BLaER1 treated with 17β-estradiol and CSF1 and Interleukin-3, amounts not matched to agents 10 nM and 100 nM (cell line): ENCODE measurements around the gene HSD11B2.

Experiments
- H3K27ac ChIP-seq, 11 experiments: shearing (Covaris generic); formaldehyde crosslinking; 2 replicates each; pipeline ENCODE4 v1.8.1; 2022
- H3K27me3 ChIP-seq, 11 experiments: shearing (Covaris generic); formaldehyde crosslinking; 2 replicates each; pipeline ENCODE4 v1.8.1; 2022
- H3K36me3 ChIP-seq, 11 experiments: shearing (Covaris generic); formaldehyde crosslinking; 2 replicates each; pipeline ENCODE4 v1.8.1; 2022
- H3K4me1 ChIP-seq, 10 experiments: shearing (Covaris generic); formaldehyde crosslinking; 2 replicates each; pipeline ENCODE4 v1.8.1; 2022
- H3K4me2 ChIP-seq, 11 experiments: shearing (Covaris generic); formaldehyde crosslinking; 2 replicates each; pipeline ENCODE4 v1.8.1; 2022
- H3K4me3 ChIP-seq, 10 experiments: shearing (Covaris generic); formaldehyde crosslinking; 2 replicates each; pipeline ENCODE4 v1.8.1; 2022
- H3K9ac ChIP-seq, 11 experiments: shearing (Covaris generic); formaldehyde crosslinking; 2 replicates each; pipeline ENCODE4 v1.8.1; 2022
- H3K9me3 ChIP-seq, 11 experiments: shearing (Covaris generic); formaldehyde crosslinking; replicated peaks in 1 of 11; 2 replicates each; pipeline ENCODE4 v1.8.1; 2022
- H4K20me1 ChIP-seq, 11 experiments: shearing (Covaris generic); formaldehyde crosslinking; 2 replicates each; pipeline ENCODE4 v1.8.1; 2022
- Cebpa-rat ChIP-seq, 11 experiments: shearing (Covaris generic); IDR thresholded peaks; 2 replicates each; pipeline ENCODE4 v1.8.1; 2022

Gene HSD11B2

DNA sequence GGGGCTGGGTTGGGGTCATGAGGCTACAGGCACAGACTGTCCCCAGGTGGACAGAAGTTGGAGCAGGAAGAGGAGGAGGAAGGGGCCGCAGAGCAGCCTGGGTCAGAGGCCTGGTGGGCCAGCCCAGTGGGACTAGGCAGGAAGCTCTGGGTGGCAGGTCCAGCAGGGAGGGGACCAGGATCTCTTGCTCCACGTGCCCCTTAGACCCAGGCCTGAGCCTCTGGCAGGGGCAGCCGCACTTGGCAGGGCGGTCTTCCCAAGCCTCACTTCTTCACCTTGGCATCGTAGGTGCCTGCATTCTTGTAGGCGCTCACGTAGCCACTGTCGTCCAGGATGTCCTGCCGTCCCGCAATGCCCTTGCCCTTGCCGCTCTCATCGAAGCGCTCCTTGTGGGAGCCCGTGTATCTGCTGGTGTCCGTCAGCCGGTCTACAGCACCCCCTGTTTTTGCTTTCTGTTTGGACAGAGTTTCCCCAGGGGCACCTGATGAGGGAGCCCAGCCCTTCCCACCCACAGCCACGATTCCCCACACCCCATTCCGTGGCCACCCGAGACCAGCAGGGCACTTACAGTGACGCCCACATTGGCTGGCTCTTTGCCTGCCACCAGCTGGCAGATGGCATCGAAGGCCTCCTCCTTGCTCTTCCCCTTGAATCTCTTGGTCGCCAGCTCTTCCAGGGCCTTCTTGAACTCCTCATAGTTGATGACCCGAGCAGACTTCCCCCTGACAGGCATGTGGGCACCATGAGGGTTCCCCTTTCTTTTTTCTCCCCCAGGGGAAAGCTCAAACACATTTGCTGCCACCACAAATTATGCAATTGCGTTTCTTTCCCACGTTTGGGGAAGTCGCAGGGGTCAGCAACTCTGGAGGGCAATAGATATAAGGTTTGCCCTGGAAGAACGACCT is 40.8 kb upstream of the HSD11B2 start:
- Histone ChIP-seq H3K36me3 (no peaks in the 10 kb centered on the region), H4K20me1 (peaks cover 7 to 48% (median 15%) of the 10 kb centered on the region in 11 experiments; a peak in 18 of 22 replicates)
- TF ChIP-seq Cebpa-rat (IDR thresholded peaks at IDR 0.05): peak in 7 of 11 experiments; percentile 59 to 84 (median 80); a peak in 10 of 22 replicates

GRCh38 chr16:67390816-67391423 is 40.0 kb upstream of the HSD11B2 start:
- Histone ChIP-seq H3K27me3 (peaks cover 47 to 64% (median 54%) of the 10 kb centered on the region in 11 experiments), H3K36me3 (no peaks in the 10 kb centered on the region), H3K4me3 (no peak overlapping the region; a peak in 1 of 20 replicates), H3K27ac (peak overlapping the region in 6 of 11 experiments; percentile 13 to 49 (median 28); a peak in 11 of 22 replicates), H3K4me1 (peaks cover 17 to 71% (median 61%) of the 10 kb centered on the region in 10 experiments), H3K9ac (no peak overlapping the region), H4K20me1 (peaks cover 11 to 55% (median 23%) of the 10 kb centered on the region in 11 experiments; a peak in 18 of 22 replicates), H3K4me2 (peak overlapping the region; percentile 35 to 97 (median 86)), H3K9me3 (no peaks in the 10 kb centered on the region)
- TF ChIP-seq Cebpa-rat (IDR thresholded peaks at IDR 0.05): no peak; a peak in 1 of 22 replicates

More for the DNA sequence above, 40.8 kb upstream of the HSD11B2 start:
- Histone ChIP-seq H3K9me3 (no peaks in the 10 kb centered on the region), H3K4me3 (no peak overlapping the region; a peak in 1 of 20 replicates), H3K4me1 (peaks cover 9 to 64% (median 53%) of the 10 kb centered on the region in 10 experiments; a peak in 19 of 20 replicates), H3K4me2 (peak overlapping the region; percentile 35 to 97 (median 86)), H3K9ac (peak overlapping the region in 1 of 11 experiments; percentile 9; a peak in 3 of 22 replicates), H3K27me3 (peaks cover 39 to 60% (median 46%) of the 10 kb centered on the region in 11 experiments), H3K27ac (peak overlapping the region in 7 of 11 experiments; percentile 11 to 52 (median 39); a peak in 10 of 22 replicates)

GRCh38 chr16:67391424-67392300 is 39.3 kb upstream of the HSD11B2 start:
- Histone ChIP-seq H3K27me3 (peaks cover 54 to 71% (median 61%) of the 10 kb centered on the region in 11 experiments), H3K4me2 (peak overlapping the region in 9 of 11 experiments; percentile 58 to 97 (median 87); a peak in 18 of 22 replicates), H3K9me3 (no peaks in the 10 kb centered on the region), H3K36me3 (no peaks in the 10 kb centered on the region), H3K9ac (no peak overlapping the region), H3K4me1 (peaks cover 21 to 79% (median 68%) of the 10 kb centered on the region in 10 experiments), H4K20me1 (peaks cover 11 to 60% (median 24%) of the 10 kb centered on the region in 11 experiments; a peak in 18 of 22 replicates), H3K4me3 (no peak overlapping the region; a peak in 1 of 20 replicates), H3K27ac (peak overlapping the region in 5 of 11 experiments; percentile 18 to 49 (median 30); a peak in 7 of 22 replicates)
- TF ChIP-seq Cebpa-rat (IDR thresholded peaks at IDR 0.05): no peak

DNA sequence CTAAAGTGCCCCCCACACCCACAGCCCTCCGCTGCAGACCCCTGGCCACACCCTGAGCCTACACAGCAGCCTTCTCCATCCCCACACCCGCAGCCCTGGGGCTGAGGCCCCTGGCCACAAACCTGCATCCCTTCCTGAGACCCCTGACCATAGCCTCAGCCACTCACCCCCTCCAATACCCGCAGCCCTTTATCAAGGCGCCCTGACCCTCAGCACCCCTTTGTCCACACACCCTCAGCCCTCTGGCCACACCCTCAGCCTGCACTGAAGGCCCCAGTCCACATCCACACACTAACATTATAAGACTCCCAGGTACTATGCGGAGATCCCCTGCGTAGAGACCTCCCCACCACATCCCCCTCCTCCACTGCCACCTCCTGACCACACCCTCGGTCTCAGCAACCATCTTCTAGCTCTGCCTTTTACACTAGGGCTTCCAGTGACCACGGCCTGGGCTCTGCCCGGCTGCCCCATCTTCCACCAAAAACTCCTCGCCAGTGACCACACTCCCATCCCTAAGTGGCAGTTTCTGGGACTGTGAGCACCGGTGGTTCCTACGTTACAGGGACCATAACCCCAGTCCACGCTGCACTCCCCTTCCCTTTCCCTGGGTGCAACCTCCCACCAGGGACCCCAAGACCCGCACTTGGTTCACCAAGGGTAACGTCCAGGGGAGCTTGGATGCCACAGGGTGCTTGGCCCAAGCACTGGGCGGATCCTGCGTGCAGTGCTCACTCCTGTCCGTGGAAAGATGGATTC is 38.4 kb upstream of the HSD11B2 start:
- no peaks in the 10 kb centered on the region for H3K36me3 ChIP-seq
- H3K9me3 ChIP-seq: no peaks in the 10 kb centered on the region
- no peak overlapping the region for H3K9ac ChIP-seq
- no peak for TF ChIP-seq Cebpa-rat (IDR thresholded peaks at IDR 0.05)
- peaks cover 11 to 68% (median 24%) of the 10 kb centered on the region in 11 experiments; a peak in 18 of 22 replicates for H4K20me1 ChIP-seq
- H3K4me3 ChIP-seq: peak overlapping the region in 1 of 10 experiments; percentile 6; a peak in 1 of 20 replicates
- H3K27ac ChIP-seq: no peak overlapping the region
- peak overlapping the region in 5 of 11 experiments; percentile 85 to 94 (median 89); a peak in 8 of 22 replicates for H3K4me2 ChIP-seq
- peaks cover 21 to 87% (median 70%) of the 10 kb centered on the region in 10 experiments for H3K4me1 ChIP-seq
- H3K27me3 ChIP-seq: peaks cover 57 to 77% (median 65%) of the 10 kb centered on the region in 11 experiments

DNA sequence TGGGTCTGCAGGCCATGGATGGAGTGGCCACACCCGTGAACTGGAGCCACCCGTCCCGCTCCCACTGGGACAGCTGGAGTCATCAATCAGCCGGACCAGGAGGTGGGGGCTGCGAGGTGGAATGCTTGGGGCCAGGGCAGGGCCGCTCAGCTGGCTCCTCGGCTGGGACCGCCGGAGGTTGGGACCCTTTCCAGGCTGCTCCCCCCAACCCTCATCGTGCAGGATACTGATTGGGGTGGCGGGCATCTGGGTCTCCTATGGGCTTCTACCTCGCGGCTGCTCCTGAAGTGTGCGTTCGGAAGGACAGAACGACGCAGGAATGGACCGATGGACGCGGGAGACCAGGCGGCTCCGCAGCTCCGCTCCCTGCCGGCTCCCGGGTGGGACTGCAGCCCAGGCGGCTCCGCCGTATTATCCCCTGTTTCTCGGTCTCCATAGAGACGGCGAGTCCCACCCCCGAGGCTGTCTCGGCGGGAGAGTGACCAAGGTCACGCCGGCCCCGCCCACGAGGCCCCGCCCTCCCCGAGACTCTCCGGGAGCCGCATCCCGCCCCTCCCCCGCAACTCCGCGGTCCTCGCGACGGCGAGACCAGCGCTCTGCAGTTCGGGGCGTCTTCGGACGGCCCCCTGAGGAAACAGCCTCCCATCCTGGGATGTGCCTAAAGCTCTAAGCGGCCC is 37.7 kb upstream of the HSD11B2 start, which contains the start of gene TPPP3:
TSS of gene TPPP3 (minus strand) at position 388 of the 677 bp plus-strand sequence. CDS start 2,387 bp downstream, outside the sequence.
- peaks cover 57 to 77% (median 65%) of the 10 kb centered on the region in 11 experiments for H3K27me3 ChIP-seq
- peak within 1 kb of the TSS; percentile 26 to 94 (median 70); a peak in 19 of 22 replicates for H3K4me2 ChIP-seq
- H4K20me1 ChIP-seq: peaks cover 11 to 69% (median 24%) of the 10 kb centered on the region in 11 experiments; a peak in 18 of 22 replicates
- H3K36me3 ChIP-seq: no peaks in the 10 kb centered on the region
- TF ChIP-seq Cebpa-rat (IDR thresholded peaks at IDR 0.05): no peak
- H3K9me3 ChIP-seq: no peaks in the 10 kb centered on the region
- H3K4me1 ChIP-seq: peaks cover 21 to 89% (median 70%) of the 10 kb centered on the region in 10 experiments
- H3K27ac ChIP-seq: no peak within 1 kb of the TSS
- peak within 1 kb of the TSS in 4 of 10 experiments; percentile 19 to 35 (median 28); a peak in 6 of 20 replicates for H3K4me3 ChIP-seq
- peak within 1 kb of the TSS in 1 of 11 experiments; percentile 21; a peak in 1 of 22 replicates for H3K9ac ChIP-seq

GRCh38 chr16:67393788-67394154 is 37.1 kb upstream of the HSD11B2 start:
- Histone ChIP-seq H3K27me3 (peaks cover 57 to 77% (median 65%) of the 10 kb centered on the region in 11 experiments), H3K9me3 (no peaks in the 10 kb centered on the region), H3K4me2 (peak overlapping the region in 9 of 11 experiments; percentile 18 to 88 (median 78); a peak in 15 of 22 replicates), H3K4me1 (peaks cover 21 to 89% (median 68%) of the 10 kb centered on the region in 10 experiments), H3K9ac (no peak overlapping the region), H4K20me1 (peaks cover 11 to 69% (median 24%) of the 10 kb centered on the region in 11 experiments; a peak in 18 of 22 replicates), H3K4me3 (peak overlapping the region in 1 of 10 experiments; percentile 35; a peak in 3 of 20 replicates), H3K27ac (no peak overlapping the region), H3K36me3 (no peaks in the 10 kb centered on the region)
- TF ChIP-seq Cebpa-rat (IDR thresholded peaks at IDR 0.05): no peak
